ENCODE results near the gene FHIT.

DNA sequence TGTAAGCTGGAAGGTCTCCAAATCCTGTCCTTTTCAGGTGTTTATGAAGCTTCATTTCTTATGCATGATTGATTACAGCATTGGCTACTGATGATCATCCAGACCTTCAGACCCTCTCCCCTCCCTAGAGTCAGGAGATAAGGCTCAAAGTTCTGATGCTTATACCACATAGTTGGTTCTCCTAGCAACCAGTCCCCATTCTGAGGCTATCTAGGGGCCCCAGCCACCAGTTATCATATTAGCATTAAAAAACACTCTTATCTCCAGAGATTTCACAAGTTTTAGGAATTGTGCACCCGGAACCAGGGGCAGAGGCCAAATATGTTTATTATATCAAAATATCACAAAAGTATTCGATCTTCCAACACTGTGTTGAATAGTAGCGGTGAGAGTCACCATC, 953.1 kb downstream of the FHIT start:
- TF ChIP-seq, protein P1, sequence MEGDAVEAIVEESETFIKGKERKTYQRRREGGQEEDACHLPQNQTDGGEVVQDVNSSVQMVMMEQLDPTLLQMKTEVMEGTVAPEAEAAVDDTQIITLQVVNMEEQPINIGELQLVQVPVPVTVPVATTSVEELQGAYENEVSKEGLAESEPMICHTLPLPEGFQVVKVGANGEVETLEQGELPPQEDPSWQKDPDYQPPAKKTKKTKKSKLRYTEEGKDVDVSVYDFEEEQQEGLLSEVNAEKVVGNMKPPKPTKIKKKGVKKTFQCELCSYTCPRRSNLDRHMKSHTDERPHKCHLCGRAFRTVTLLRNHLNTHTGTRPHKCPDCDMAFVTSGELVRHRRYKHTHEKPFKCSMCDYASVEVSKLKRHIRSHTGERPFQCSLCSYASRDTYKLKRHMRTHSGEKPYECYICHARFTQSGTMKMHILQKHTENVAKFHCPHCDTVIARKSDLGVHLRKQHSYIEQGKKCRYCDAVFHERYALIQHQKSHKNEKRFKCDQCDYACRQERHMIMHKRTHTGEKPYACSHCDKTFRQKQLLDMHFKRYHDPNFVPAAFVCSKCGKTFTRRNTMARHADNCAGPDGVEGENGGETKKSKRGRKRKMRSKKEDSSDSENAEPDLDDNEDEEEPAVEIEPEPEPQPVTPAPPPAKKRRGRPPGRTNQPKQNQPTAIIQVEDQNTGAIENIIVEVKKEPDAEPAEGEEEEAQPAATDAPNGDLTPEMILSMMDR (IDR thresholded peaks at IDR 0.05): no peak
- TF ChIP-seq POLR2A (IDR thresholded peaks at IDR 0.05): no peak

Measured in transverse colon (tissue), 3 donors.